CD4-positive, CD25-positive, alpha-beta regulatory T cell (primary cell): ENCODE data around the gene CAMK2D. TPM values are rescaled to one million over a fixed set of nuclear protein-coding genes. Genes with fewer than 3 reads are reported as not detected.

ENCODE experiments used
- ATAC-seq, 2 donors: fragments of 150-1000 bp; cut with Tn5 transposase; one replicate each; pipeline ENCODE4 v1.10.0; 2021; ENCODE audit warnings: low read depth in 2 of 2, moderate number of reproducible peaks in 2 of 2, moderate library complexity in 1 of 2
- DNase-seq, 3 donors: peaks; one replicate each; pipeline versions ENCODE4 v3.0.0 to v3.0.0-alpha.2; 2012 to 2022; ENCODE audit warnings: mixed read lengths in 1 of 3
- H3K27ac ChIP-seq: one replicate; pipeline ENCODE4 v1.7.0; 2013; ENCODE audit warnings: mild to moderate bottlenecking, low read length; ENCODE audit not compliant: insufficient read depth, poor library complexity, severe bottlenecking
- H3K27me3 ChIP-seq: one replicate; pipeline ENCODE4 v1.7.0; 2013; ENCODE audit warnings: low read length; ENCODE audit not compliant: control insufficient read depth, insufficient read depth
- H3K36me3 ChIP-seq: one replicate; pipeline ENCODE4 v1.7.0; 2013; ENCODE audit warnings: mild to moderate bottlenecking, low read length, moderate library complexity; ENCODE audit not compliant: control insufficient read depth, insufficient read depth
- H3K4me1 ChIP-seq: 2 replicates; pipeline ENCODE4 v1.7.0; 2013; ENCODE audit warnings: mild to moderate bottlenecking, low read length; ENCODE audit not compliant: insufficient read depth, control insufficient read depth, poor library complexity, severe bottlenecking
- H3K4me3 ChIP-seq: one replicate; pipeline ENCODE4 v1.7.0; 2013; ENCODE audit warnings: low read depth, mild to moderate bottlenecking, low read length, moderate library complexity
- H3K9me3 ChIP-seq, 2 experiments: 1 replicate in 1 of 2; 2 replicates in 1 of 2; pipeline ENCODE4 v1.7.0; 2013; ENCODE audit warnings: low read length in 2 of 2, mild to moderate bottlenecking in 1 of 2, moderate library complexity in 1 of 2; ENCODE audit not compliant: control insufficient read depth in 2 of 2
- H3K27ac Mint-ChIP-seq, 3 donors: one replicate each; pipeline ENCODE4 v1.8.0; 2020 to 2022; ENCODE audit warnings: mild to moderate bottlenecking in 3 of 3, mixed read lengths in 3 of 3, moderate library complexity in 2 of 3
- H3K27me3 Mint-ChIP-seq: one replicate; pipeline ENCODE4 v1.8.0; 2022; ENCODE audit warnings: mild to moderate bottlenecking, mixed read lengths
- H3K36me3 Mint-ChIP-seq: one replicate; pipeline ENCODE4 v1.8.0; 2020; ENCODE audit warnings: mixed read lengths
- H3K4me1 Mint-ChIP-seq, 4 donors: one replicate each; pipeline ENCODE4 v1.8.0; 2020 to 2022; ENCODE audit warnings: mixed read lengths in 4 of 4, mild to moderate bottlenecking in 1 of 4
- H3K4me3 Mint-ChIP-seq, 4 donors: one replicate each; pipeline ENCODE4 v1.8.0; 2020 to 2022; ENCODE audit warnings: mild to moderate bottlenecking in 4 of 4, mixed read lengths in 4 of 4, moderate library complexity in 3 of 4
- H3K9me3 Mint-ChIP-seq, 7 donors: one replicate each; pipeline ENCODE4 v1.8.0; 2020 to 2022; ENCODE audit warnings: mixed read lengths in 7 of 7, mild to moderate bottlenecking in 3 of 7, moderate library complexity in 2 of 7
- polyA plus RNA-seq, 4 donors: library from polyadenylated mRNA; unstranded; fragments of 300-500 nt; fragmentation: Illumina TruSeq; gene quantifications; one replicate each; pipeline ENCODE4 v1.2.3, GENCODE V29; 2021
- total RNA-seq: library from RNA; stranded (reverse); gene quantifications from one replicate; pipeline ENCODE4 v1.2.3, GENCODE V29; 2022

Gene CAMK2D
- total and polyA plus RNA-seq, 5 donors from 2014 or later, result 24.5 to 42.7 (median 26.2) TPM

DNA sequence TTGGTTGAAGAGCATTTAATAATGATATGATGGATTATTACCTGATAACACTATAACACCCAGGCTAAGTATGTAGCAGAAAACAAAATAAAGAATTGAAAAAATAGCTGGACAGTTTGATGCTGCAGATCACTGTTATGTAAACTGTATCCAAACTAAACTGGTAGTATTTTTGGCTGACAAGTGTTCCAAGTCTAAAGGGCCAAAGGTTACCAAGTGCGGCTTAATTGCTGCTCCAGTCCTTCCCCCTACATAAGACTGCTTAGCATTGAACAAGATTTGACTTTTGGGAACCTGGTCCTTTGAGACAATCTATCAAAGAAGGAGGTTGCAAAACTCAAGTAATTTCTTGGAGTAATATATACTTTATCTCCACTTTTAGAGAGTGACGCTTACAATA is 249.6 kb downstream of the CAMK2D start:
- DNase-seq, result no peak
- H3K9me3 Mint-ChIP-seq, result no peaks in the 10 kb centered on the region
- H3K4me1 Mint-ChIP-seq, result peaks cover 0 to 4% (median 0%) of the 10 kb centered on the region in 4 donors
- H3K27me3 Mint-ChIP-seq, result no peaks in the 10 kb centered on the region
- no peak overlapping the region for H3K27ac Mint-ChIP-seq
- ATAC-seq, result no peak
- H3K4me3 Mint-ChIP-seq, result no peak overlapping the region
- H3K4me3 ChIP-seq, result no peak overlapping the region
- H3K27ac ChIP-seq, result no peak overlapping the region
- peaks cover 40% of the 10 kb centered on the region for H3K36me3 Mint-ChIP-seq
- no peaks in the 10 kb centered on the region for H3K4me1 ChIP-seq
- H3K27me3 ChIP-seq, result no peaks in the 10 kb centered on the region
- H3K36me3 ChIP-seq, result peaks cover 56% of the 10 kb centered on the region
- H3K9me3 ChIP-seq, result no peaks in the 10 kb centered on the region

DNA sequence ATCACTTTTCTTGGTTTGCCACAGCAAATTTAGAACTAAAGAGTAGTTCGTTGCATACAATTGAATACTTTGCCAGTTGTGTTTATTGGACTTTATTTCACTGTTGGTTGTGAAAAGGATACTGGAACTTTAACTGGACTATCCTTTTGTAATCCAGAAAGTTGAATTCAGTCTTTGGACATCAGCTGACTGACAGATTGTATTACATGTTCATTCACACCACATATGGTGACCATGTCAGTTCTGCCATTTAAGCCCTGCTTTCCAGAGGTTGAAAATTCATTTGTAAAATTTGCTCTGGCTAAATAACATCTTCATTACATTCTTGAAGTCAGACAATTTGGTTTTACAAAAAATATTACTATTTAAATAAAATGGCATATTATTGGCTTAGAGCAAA is 251.7 kb downstream of the CAMK2D start:
- Mint-ChIP-seq H3K36me3 (peaks cover 46% of the 10 kb centered on the region), H3K4me3 (no peak overlapping the region), H3K9me3 (no peaks in the 10 kb centered on the region), H3K27me3 (no peaks in the 10 kb centered on the region), H3K27ac (no peak overlapping the region), H3K4me1 (peaks cover 0 to 4% (median 0%) of the 10 kb centered on the region in 4 donors)
- Histone ChIP-seq H3K4me3 (no peak overlapping the region), H3K27me3 (no peaks in the 10 kb centered on the region), H3K4me1 (no peaks in the 10 kb centered on the region), H3K36me3 (peaks cover 43% of the 10 kb centered on the region), H3K9me3 (no peaks in the 10 kb centered on the region), H3K27ac (no peak overlapping the region)
- DNase-seq (no peak), ATAC-seq (no peak)

DNA sequence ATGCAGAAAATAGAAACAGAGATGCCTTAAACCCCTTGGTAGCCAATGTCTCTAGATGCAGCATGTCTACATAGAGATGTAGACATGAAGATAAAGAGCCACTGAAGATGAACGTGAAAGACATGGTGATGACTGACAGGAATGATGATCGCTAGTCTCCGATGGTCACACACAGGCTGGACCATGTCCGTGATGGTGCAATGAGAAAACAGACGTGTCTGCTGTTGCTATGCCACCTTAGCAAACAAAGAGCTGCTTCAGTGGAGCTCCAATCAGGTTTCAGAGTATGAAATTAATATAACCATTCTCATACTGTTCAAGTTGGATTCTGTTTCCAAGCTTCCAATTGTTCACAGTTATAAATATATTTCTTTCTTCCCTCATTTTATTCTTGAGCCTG is 256.5 kb downstream of the CAMK2D start:
- no peak overlapping the region for H3K27ac ChIP-seq
- peaks cover 39% of the 10 kb centered on the region for H3K36me3 Mint-ChIP-seq
- no peaks in the 10 kb centered on the region for H3K27me3 ChIP-seq
- H3K27me3 Mint-ChIP-seq, result no peaks in the 10 kb centered on the region
- peaks cover 28% of the 10 kb centered on the region for H3K36me3 ChIP-seq
- no peaks in the 10 kb centered on the region for H3K4me1 Mint-ChIP-seq
- ATAC-seq, result no peak
- H3K4me1 ChIP-seq, result no peaks in the 10 kb centered on the region
- no peak for DNase-seq
- no peak overlapping the region for H3K27ac Mint-ChIP-seq
- H3K4me3 ChIP-seq, result no peak overlapping the region
- H3K9me3 Mint-ChIP-seq, result no peaks in the 10 kb centered on the region
- no peaks in the 10 kb centered on the region for H3K9me3 ChIP-seq
- no peak overlapping the region for H3K4me3 Mint-ChIP-seq

DNA sequence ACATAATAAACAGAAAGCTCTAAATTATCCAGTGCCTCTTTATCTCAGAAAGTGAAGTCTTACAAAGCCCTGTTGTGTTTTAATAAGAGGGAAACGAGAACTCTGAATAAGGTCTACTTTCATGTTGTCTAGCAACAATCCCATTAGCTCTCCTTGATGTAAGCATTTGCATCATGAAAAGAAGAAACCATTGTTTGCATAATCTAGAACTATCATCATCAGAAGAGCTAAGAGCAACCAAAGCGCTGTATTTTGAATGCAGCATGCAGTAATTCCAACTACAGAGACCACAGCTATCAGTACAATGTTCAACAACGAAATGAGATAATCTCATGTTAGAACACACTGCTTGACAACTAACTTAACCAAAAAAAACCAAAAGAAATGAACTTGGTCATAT is 257.1 kb downstream of the CAMK2D start:
- DNase-seq (no peak), ATAC-seq (no peak)
- Histone ChIP-seq H3K27ac (no peak overlapping the region), H3K27me3 (no peaks in the 10 kb centered on the region), H3K9me3 (no peaks in the 10 kb centered on the region), H3K4me1 (no peaks in the 10 kb centered on the region), H3K4me3 (no peak overlapping the region), H3K36me3 (peaks cover 33% of the 10 kb centered on the region)
- Mint-ChIP-seq H3K4me1 (no peaks in the 10 kb centered on the region), H3K27me3 (no peaks in the 10 kb centered on the region), H3K27ac (no peak overlapping the region), H3K9me3 (no peaks in the 10 kb centered on the region), H3K4me3 (no peak overlapping the region), H3K36me3 (peaks cover 44% of the 10 kb centered on the region)

DNA sequence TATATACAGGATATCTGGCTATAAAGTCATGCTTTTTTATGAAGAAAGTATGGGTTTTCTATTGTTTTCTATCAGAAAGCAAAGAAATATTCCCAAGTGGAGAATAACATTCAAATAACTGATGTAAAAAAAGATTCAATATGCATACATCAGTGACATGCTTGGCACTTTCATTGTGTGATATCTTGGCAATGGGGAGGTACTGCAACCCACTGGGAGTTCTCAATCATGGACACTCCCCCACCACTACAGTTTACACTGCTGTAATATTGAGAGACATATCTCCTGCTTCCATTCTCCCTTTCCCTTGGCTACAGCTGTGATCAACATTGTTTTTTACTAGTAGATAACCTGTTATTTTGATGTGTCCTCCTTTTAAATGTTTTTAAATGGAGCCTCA is 257.8 kb downstream of the CAMK2D start:
- Mint-ChIP-seq H3K4me3 (no peak overlapping the region), H3K36me3 (peaks cover 41% of the 10 kb centered on the region), H3K9me3 (no peaks in the 10 kb centered on the region), H3K27ac (no peak overlapping the region), H3K4me1 (no peaks in the 10 kb centered on the region), H3K27me3 (no peaks in the 10 kb centered on the region)
- Histone ChIP-seq H3K27ac (no peak overlapping the region), H3K4me3 (no peak overlapping the region), H3K36me3 (peaks cover 32% of the 10 kb centered on the region), H3K9me3 (no peaks in the 10 kb centered on the region), H3K27me3 (no peaks in the 10 kb centered on the region), H3K4me1 (no peaks in the 10 kb centered on the region)
- DNase-seq (no peak), ATAC-seq (no peak)

DNA sequence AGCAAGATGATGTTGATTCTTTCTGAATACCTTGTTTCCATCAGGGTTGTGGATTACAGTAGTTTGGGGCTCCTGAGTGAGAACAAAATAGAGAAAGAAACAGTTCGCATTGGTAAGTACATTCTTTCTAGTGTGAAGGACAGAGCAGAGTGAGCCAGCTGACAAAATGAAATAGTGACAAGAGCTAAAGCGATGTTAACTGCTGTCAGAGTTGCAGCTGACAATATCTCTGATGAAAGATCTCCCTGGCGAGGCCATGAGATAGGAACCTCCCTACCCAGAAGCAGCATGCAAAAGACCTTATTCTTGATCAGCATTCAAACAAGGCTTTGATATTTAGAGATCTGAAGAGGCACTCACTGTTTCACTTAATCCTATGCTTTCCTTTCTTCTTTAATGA is 258.6 kb downstream of the CAMK2D start:
- Histone ChIP-seq H3K4me3 (no peak overlapping the region), H3K27ac (no peak overlapping the region), H3K4me1 (no peaks in the 10 kb centered on the region), H3K36me3 (peaks cover 31% of the 10 kb centered on the region), H3K9me3 (no peaks in the 10 kb centered on the region), H3K27me3 (no peaks in the 10 kb centered on the region)
- no peak for ATAC-seq
- no peak for DNase-seq
- no peaks in the 10 kb centered on the region for H3K9me3 Mint-ChIP-seq
- no peak overlapping the region for H3K27ac Mint-ChIP-seq
- no peaks in the 10 kb centered on the region for H3K27me3 Mint-ChIP-seq
- H3K36me3 Mint-ChIP-seq, result peaks cover 39% of the 10 kb centered on the region
- peaks cover 0 to 4% (median 0%) of the 10 kb centered on the region in 4 donors for H3K4me1 Mint-ChIP-seq
- no peak overlapping the region for H3K4me3 Mint-ChIP-seq

DNA sequence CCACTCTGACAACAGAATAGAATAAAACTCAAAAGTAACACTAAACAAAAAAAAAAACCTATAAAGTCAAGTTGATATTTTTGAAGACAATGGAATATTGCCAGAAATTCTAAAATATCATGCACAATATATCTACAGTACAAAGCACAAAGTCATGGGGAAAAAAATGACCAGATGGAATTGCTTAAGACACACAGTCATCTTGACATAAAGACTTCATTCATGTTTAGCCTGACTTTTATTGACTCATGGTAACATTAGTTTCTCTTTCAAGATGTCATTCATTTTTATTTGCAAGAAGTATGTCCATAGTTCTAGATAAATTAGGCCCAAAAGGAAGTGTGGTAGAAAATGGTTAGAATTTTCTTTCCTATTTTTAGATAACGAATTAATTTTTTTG is 259.1 kb downstream of the CAMK2D start:
- Mint-ChIP-seq H3K36me3 (peaks cover 43% of the 10 kb centered on the region), H3K9me3 (no peaks in the 10 kb centered on the region), H3K27ac (no peak overlapping the region), H3K27me3 (no peaks in the 10 kb centered on the region), H3K4me3 (no peak overlapping the region), H3K4me1 (peaks cover 0 to 4% (median 0%) of the 10 kb centered on the region in 4 donors)
- Histone ChIP-seq H3K36me3 (peaks cover 31% of the 10 kb centered on the region), H3K27me3 (no peaks in the 10 kb centered on the region), H3K27ac (no peak overlapping the region), H3K9me3 (no peaks in the 10 kb centered on the region), H3K4me3 (no peak overlapping the region), H3K4me1 (no peaks in the 10 kb centered on the region)
- no peak for DNase-seq
- no peak for ATAC-seq

DNA sequence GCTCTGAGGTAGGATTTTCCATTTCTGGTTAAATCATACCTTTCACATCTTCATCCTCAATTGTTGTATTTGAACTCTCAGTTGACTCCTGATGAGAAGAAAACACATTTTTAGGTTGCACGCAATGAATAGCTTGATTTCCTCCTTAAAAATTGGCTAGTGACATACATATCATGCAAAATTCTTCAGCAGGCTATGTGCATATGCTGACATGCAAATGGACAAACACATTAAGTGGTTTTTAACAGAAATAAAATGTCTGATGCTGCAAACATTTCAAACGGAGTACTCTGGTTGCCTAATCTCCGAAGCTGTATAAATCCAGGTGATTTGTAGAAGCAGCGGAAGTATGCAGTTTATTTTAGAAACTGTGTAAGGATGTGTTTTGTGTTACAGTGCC is 261.1 kb downstream of the CAMK2D start:
- Histone ChIP-seq H3K27me3 (no peaks in the 10 kb centered on the region), H3K9me3 (no peaks in the 10 kb centered on the region), H3K36me3 (peaks cover 43% of the 10 kb centered on the region), H3K4me3 (no peak overlapping the region), H3K4me1 (no peaks in the 10 kb centered on the region), H3K27ac (no peak overlapping the region)
- Mint-ChIP-seq H3K27ac (no peak overlapping the region), H3K9me3 (no peaks in the 10 kb centered on the region), H3K27me3 (no peaks in the 10 kb centered on the region), H3K4me1 (peaks cover 0 to 9% (median 4%) of the 10 kb centered on the region in 4 donors), H3K4me3 (no peak overlapping the region), H3K36me3 (peaks cover 54% of the 10 kb centered on the region)
- ATAC-seq (no peak), DNase-seq (no peak)
